Measurements from ENCODE around the gene MYB.
A peak's percentile ranks its signal among the peaks of the same experiment; 100 is the strongest.

The MYB gene

GRCh38 chr6:135189344-135189743 lies 8.2 kb downstream of the MYB start:
- DNase-seq: no peak

GRCh38 chr6:135191508-135192255 lies 10.6 kb downstream of the MYB start:
- DNase-seq: peak; percentile 13 to 72 (median 38)

GRCh38 chr6:135192256-135193174 lies 11.4 kb downstream of the MYB start:
- no peak for DNase-seq

- DNase-seq: no peak
Measured at GRCh38 chr6:135193221-135193620, 12.1 kb downstream of the MYB start.

- peak; percentile 40 to 74 (median 58) for DNase-seq
Measured at GRCh38 chr6:135195041-135195440, 13.9 kb downstream of the MYB start.

GRCh38 chr6:135195522-135195921 lies 14.4 kb downstream of the MYB start:
- DNase-seq: peak in 3 of 4 experiments; percentile 5 to 39 (median 29)

GRCh38 chr6:135196739-135197510 lies 15.8 kb downstream of the MYB start:
- DNase-seq: no peak

- no peak for DNase-seq
Measured at GRCh38 chr6:135202836-135203235, 21.7 kb downstream of the MYB start.

GRCh38 chr6:135204951-135205350 lies 23.8 kb downstream of the MYB start:
- peak in 3 of 4 experiments; percentile 14 to 50 (median 31) for DNase-seq

- peak; percentile 62 to 83 (median 79) for DNase-seq
Measured at GRCh38 chr6:135209803-135210202, 28.7 kb downstream of the MYB start.

- DNase-seq: no peak
Measured at GRCh38 chr6:135210632-135211305, 29.7 kb downstream of the MYB start.

- DNase-seq: no peak
Measured at GRCh38 chr6:135211306-135211702, 30.2 kb downstream of the MYB start.

GRCh38 chr6:135212020-135212806 lies 31.1 kb downstream of the MYB start:
- no peak for DNase-seq

GRCh38 chr6:135212935-135213334 lies 31.8 kb downstream of the MYB start:
- DNase-seq: no peak

- DNase-seq: no peak
Measured at GRCh38 chr6:135213616-135214015, 32.5 kb downstream of the MYB start.

GRCh38 chr6:135215160-135215559 lies 34.1 kb downstream of the MYB start:
- no peak for DNase-seq

GRCh38 chr6:135215563-135215962 lies 34.5 kb downstream of the MYB start:
- DNase-seq: no peak

- no peak for DNase-seq
Measured at GRCh38 chr6:135217663-135218062, 36.6 kb downstream of the MYB start.

- DNase-seq: no peak
Measured at GRCh38 chr6:135219346-135219745, 38.2 kb downstream of the MYB start.

- DNase-seq: no peak
Measured at GRCh38 chr6:135221042-135221441, 39.9 kb downstream of the MYB start.

GRCh38 chr6:135221505-135221904 lies 40.4 kb downstream of the MYB start:
- no peak for DNase-seq
